GM19025 (cell line): ENCODE measurements around the gene FARP1.

Experiments
- ATAC-seq: cut with Tn5 transposase; IDR thresholded peaks from one replicate; pipeline ENCODE4 v1.9.1; 2021; ENCODE audit warnings: mild to moderate bottlenecking, low read depth, moderate library complexity; ENCODE audit not compliant: unreplicated experiment

The FARP1 gene

GRCh38 chr13:98450026-98450425 is 307.1 kb downstream of the FARP1 start:
- no peak for ATAC-seq

- no peak for ATAC-seq
Measured at GRCh38 chr13:98450539-98451111, 307.7 kb downstream of the FARP1 start.

- no peak for ATAC-seq
Measured at GRCh38 chr13:98451676-98452470, 309.0 kb downstream of the FARP1 start.

- ATAC-seq, result no peak
Measured at GRCh38 chr13:98452851-98453843, 310.3 kb downstream of the FARP1 start.

GRCh38 chr13:98454389-98454881 is 311.5 kb downstream of the FARP1 start:
- no peak for ATAC-seq

- ATAC-seq, result no peak
Measured at GRCh38 chr13:98456413-98456845, 313.5 kb downstream of the FARP1 start.

- no peak for ATAC-seq
Measured at GRCh38 chr13:98457053-98457452, 314.2 kb downstream of the FARP1 start.

- ATAC-seq, result no peak
Measured at GRCh38 chr13:98458431-98458830, 315.5 kb downstream of the FARP1 start.

GRCh38 chr13:98459171-98459681 is 316.3 kb downstream of the FARP1 start:
- ATAC-seq, result no peak

- ATAC-seq, result no peak
Measured at GRCh38 chr13:98459721-98460370, 317.0 kb downstream of the FARP1 start.

- ATAC-seq, result no peak
Measured at GRCh38 chr13:98460516-98460915, 317.6 kb downstream of the FARP1 start.

- ATAC-seq, result no peak
Measured at GRCh38 chr13:98461486-98462240, 318.8 kb downstream of the FARP1 start.

- no peak for ATAC-seq
Measured at GRCh38 chr13:98462241-98462882, 319.5 kb downstream of the FARP1 start.

- no peak for ATAC-seq
Measured at GRCh38 chr13:98462946-98463345, 320.1 kb downstream of the FARP1 start.

GRCh38 chr13:98466634-98467236 is 323.8 kb downstream of the FARP1 start:
- no peak for ATAC-seq

GRCh38 chr13:98467263-98467985 is 324.5 kb downstream of the FARP1 start:
- no peak for ATAC-seq

GRCh38 chr13:98468361-98468760 is 325.5 kb downstream of the FARP1 start:
- no peak for ATAC-seq

GRCh38 chr13:98468929-98469328 is 326.0 kb downstream of the FARP1 start:
- ATAC-seq, result no peak
